ENCODE data around the gene ACBD4.

DNA sequence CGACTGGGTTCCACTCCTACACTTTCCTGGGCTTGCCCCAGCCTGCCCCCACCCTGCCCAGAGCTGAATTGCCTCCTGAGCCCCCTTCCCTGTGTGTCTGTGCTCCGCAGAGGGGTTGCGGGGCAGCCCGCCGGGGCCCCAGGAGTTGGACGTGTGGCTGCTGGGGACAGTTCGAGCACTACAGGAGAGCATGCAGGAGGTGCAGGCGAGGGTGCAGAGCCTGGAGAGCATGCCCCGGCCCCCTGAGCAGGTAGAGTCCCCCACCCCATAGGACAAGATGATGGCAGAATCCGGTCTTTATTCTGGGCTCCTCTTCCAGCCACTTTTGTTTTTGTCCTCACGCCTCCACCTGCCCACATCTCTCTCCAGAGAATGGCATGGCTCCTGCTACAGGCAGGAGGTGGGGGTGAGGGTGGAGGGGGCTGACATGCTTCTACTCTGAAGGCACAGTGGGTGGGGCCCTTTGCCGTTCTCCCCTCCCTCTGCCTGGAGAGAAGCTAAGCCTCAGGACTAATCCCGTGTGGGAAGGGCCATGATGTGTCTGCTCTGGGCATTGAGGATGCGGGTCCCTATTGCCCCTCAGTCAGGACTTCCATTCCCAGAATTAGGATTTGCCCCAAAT lies 3.5 kb downstream of the ACBD4 start:
- TF ChIP-seq, protein P1, sequence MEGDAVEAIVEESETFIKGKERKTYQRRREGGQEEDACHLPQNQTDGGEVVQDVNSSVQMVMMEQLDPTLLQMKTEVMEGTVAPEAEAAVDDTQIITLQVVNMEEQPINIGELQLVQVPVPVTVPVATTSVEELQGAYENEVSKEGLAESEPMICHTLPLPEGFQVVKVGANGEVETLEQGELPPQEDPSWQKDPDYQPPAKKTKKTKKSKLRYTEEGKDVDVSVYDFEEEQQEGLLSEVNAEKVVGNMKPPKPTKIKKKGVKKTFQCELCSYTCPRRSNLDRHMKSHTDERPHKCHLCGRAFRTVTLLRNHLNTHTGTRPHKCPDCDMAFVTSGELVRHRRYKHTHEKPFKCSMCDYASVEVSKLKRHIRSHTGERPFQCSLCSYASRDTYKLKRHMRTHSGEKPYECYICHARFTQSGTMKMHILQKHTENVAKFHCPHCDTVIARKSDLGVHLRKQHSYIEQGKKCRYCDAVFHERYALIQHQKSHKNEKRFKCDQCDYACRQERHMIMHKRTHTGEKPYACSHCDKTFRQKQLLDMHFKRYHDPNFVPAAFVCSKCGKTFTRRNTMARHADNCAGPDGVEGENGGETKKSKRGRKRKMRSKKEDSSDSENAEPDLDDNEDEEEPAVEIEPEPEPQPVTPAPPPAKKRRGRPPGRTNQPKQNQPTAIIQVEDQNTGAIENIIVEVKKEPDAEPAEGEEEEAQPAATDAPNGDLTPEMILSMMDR (IDR thresholded peaks at IDR 0.05): no peak
- TF ChIP-seq POLR2A (IDR thresholded peaks at IDR 0.05): no peak
- TF ChIP-seq POLR2AphosphoS5 (IDR thresholded peaks at IDR 0.05): no peak
- TF ChIP-seq EP300 (IDR thresholded peaks at IDR 0.05): no peak
